OCI-LY7 (cell line): ENCODE results near the gene RPL41. TPM values are rescaled to one million over a fixed set of nuclear protein-coding genes. Genes with fewer than 3 reads are reported as not detected.

Experiments used
- BruUV-seq: library from RNA; stranded (reverse); fragments of 400-500 nt; replicated peaks from 2 replicates; lab custom pipeline; 2021; lab: Mats Ljungman, UMichigan
- CTCF ChIA-PET: fragments of 300-600 bp; sonication (Branson Sonifier 250); formaldehyde crosslinking; loops from one replicate; lab custom pipeline; 2022; ENCODE audit warnings: antibody characterized with exemption; ENCODE audit not compliant: unreplicated experiment; lab: Charles Lee
- POLR2A ChIA-PET: fragments of 300-600 bp; sonication (Branson Sonifier 250); formaldehyde crosslinking; loops from one replicate; lab custom pipeline; 2022; ENCODE audit warnings: antibody characterized with exemption; lab: Charles Lee
- DNase-seq: peaks from one replicate; pipeline ENCODE4 v3.0.0-alpha.2; 2015; ENCODE audit warnings: low spot score
- H2AFZ ChIP-seq: fragments of 200-600 bp; sonication (generic), shearing (Covaris generic); 2 replicates; pipeline ENCODE4 v1.6.1; 2014; ENCODE audit warnings: mild to moderate bottlenecking, antibody characterized with exemption, low read length, moderate library complexity
- H3K27ac ChIP-seq: fragments of 200-600 bp; sonication (generic); 2 replicates; pipeline ENCODE4 v1.5.1; 2014; ENCODE audit warnings: mixed run types, low read depth, mild to moderate bottlenecking, moderate library complexity, low read length, inconsistent platforms; ENCODE audit not compliant: poor library complexity, severe bottlenecking
- H3K36me3 ChIP-seq: fragments of 200-600 bp; sonication (generic); 2 replicates; pipeline ENCODE4 v1.6.1; 2014; ENCODE audit warnings: mild to moderate bottlenecking, antibody characterized with exemption, low read length, moderate library complexity, mixed read lengths; ENCODE audit not compliant: insufficient read depth
- H3K4me1 ChIP-seq: fragments of 200-600 bp; sonication (generic); 2 replicates; pipeline ENCODE4 v1.5.1; 2014; ENCODE audit warnings: mild to moderate bottlenecking, low read length; ENCODE audit not compliant: insufficient read depth, poor library complexity, severe bottlenecking
- H3K4me2 ChIP-seq: fragments of 200-600 bp; sonication (generic); 2 replicates; pipeline ENCODE4 v1.6.1; 2014; ENCODE audit warnings: mild to moderate bottlenecking, low read length
- H3K4me3 ChIP-seq: fragments of 200-600 bp; sonication (generic); 2 replicates; pipeline ENCODE4 v1.5.1; 2014; ENCODE audit warnings: mild to moderate bottlenecking, low read depth, low read length; ENCODE audit not compliant: poor library complexity, severe bottlenecking
- H3K79me2 ChIP-seq: fragments of 200-600 bp; sonication (generic); 2 replicates; pipeline ENCODE4 v1.6.1; 2016; ENCODE audit warnings: low read depth, mild to moderate bottlenecking, low read length, moderate library complexity, mixed read lengths; ENCODE audit not compliant: insufficient read depth
- H3K9me2 ChIP-seq: fragments of 200-600 bp; sonication (generic); 2 replicates; pipeline ENCODE4 v1.6.1; 2016; ENCODE audit warnings: mild to moderate bottlenecking, low read length, mixed read lengths; ENCODE audit not compliant: insufficient read depth
- H3K9me3 ChIP-seq: fragments of 200-600 bp; sonication (generic); 2 replicates; pipeline ENCODE4 v1.6.1; 2014; ENCODE audit warnings: mild to moderate bottlenecking, mixed run types, low read length, mixed read lengths
- H4K20me1 ChIP-seq: fragments of 200-600 bp; sonication (generic); 2 replicates; pipeline ENCODE4 v1.6.1; 2014; ENCODE audit warnings: mild to moderate bottlenecking, antibody characterized with exemption, low read length, moderate library complexity, mixed read lengths; ENCODE audit not compliant: insufficient read depth
- CTCF ChIP-seq: fragments of 200-600 bp; sonication (generic); conservative IDR thresholded peaks from 2 replicates; pipeline ENCODE4 v1.5.1; 2014; ENCODE audit warnings: mild to moderate bottlenecking, antibody characterized with exemption, low read length, moderate library complexity, mixed read lengths
- EZH2phosphoT487 ChIP-seq: fragments of 200-600 bp; sonication (generic); IDR thresholded peaks from 2 replicates; pipeline ENCODE4 v1.6.1; 2018; ENCODE audit warnings: low read depth, borderline replicate concordance, mild to moderate bottlenecking, mixed run types, antibody characterized with exemption, low read length, moderate library complexity, mixed read lengths
- intact Hi-C: fragments of 100-400 bp; cut with micrococcal nuclease; formaldehyde crosslinking; loops from one replicate; pipeline ENCODE4 v1.10.0; 2022; ENCODE audit not compliant: unreplicated experiment
- total RNA-seq, 2 experiments: library from RNA; depleted of rRNA in 1 of 2; stranded (reverse); fragments of >200 nt in 1 of 2; shearing (Covaris generic) in 1 of 2; gene quantifications; 2 replicates each; pipeline ENCODE4 v1.2.3, GENCODE V29; 2014 to 2022

RPL41 gene
- total RNA-seq, 2 experiments from 2014 or later, result 4,534 to 4,745 TPM

- Histone ChIP-seq H2AFZ (no peak overlapping the region; the same call in 1 of the 2 replicates), H3K4me2 (peak overlapping the region; percentile 85), H3K4me3 (peak overlapping the region; percentile 91), H3K4me1 (peaks cover 27% of the 10 kb centered on the region), H3K79me2 (peaks cover 16% of the 10 kb centered on the region), H3K9me2 (no peaks in the 10 kb centered on the region), H4K20me1 (no peaks in the 10 kb centered on the region), H3K36me3 (peaks cover 52% of the 10 kb centered on the region), H3K27ac (peak overlapping the region; percentile 67), H3K9me3 (no peaks in the 10 kb centered on the region)
- no TSS peak for BruUV-seq
- intact Hi-C loops, result loop anchor here (1.0 to 10.0 kb wide), 10 partner anchors 7 to 516 kb away; partner anchors contain the start of genes ANKRD52, BAZ2A, MYL6B and NABP2
- POLR2A ChIA-PET, result interaction anchor here (0.6 to 5.7 kb wide), 16 partner anchors 10 to 342 kb away, joined by 3 to 64 read pairs (median 3); partner anchors contain the start of genes ESYT1, PA2G4, RNF41 and SARNP
- CTCF ChIA-PET, result interaction anchor here (0.6 to 2.6 kb wide), 5 partner anchors 9 to 441 kb away, joined by 3 to 23 read pairs (median 4); partner anchors contain the start of genes ESYT1 and SMARCC2
- DNase-seq, result peak; percentile 17
- no peak for TF ChIP-seq EZH2phosphoT487
- TF ChIP-seq CTCF, result no peak
Measured at GRCh38 chr12:56118688-56119357, 2.4 kb downstream of the RPL41 start.

DNA sequence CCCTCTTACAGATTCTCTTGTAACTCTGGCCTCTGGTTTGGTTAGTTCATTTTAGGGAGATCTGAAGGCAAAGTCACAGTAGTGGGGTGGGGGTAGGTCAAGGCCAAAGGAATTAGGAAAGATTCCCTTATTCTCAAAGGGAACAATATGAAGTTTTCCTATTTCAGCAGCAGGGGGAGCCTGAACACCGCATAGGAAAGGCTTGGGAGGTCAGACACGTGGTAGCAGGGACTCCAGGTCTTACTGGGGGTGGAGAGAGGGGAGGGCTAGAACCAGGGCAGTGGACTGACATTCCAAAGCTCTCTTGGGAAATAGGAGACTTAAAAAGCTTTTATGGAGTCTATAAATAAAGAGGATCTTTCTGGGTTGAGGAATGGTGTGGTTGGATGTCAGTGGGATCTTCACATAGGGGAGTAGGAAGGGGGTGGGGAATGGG lies 2.9 kb downstream of the RPL41 start:
- H3K4me1 ChIP-seq, result peaks cover 33% of the 10 kb centered on the region
- intact Hi-C loops, result loop anchor here (1.0 to 10.0 kb wide), 9 partner anchors 33 to 515 kb away; partner anchors contain the start of genes ANKRD52, BAZ2A, MYL6B and NABP2
- peak overlapping the region; percentile 91 for H3K4me3 ChIP-seq
- no TSS peak for BruUV-seq
- peak overlapping the region; percentile 85 for H3K4me2 ChIP-seq
- peak; percentile 84 for DNase-seq
- H2AFZ ChIP-seq, result no peak overlapping the region
- peaks cover 16% of the 10 kb centered on the region for H3K79me2 ChIP-seq
- H4K20me1 ChIP-seq, result no peaks in the 10 kb centered on the region
- no peaks in the 10 kb centered on the region for H3K9me3 ChIP-seq
- TF ChIP-seq CTCF, result peak; percentile 94
- TF ChIP-seq EZH2phosphoT487, result no peak
- ChIA-PET CTCF (interaction anchor here (0.5 to 2.6 kb wide), 7 partner anchors 8 to 342 kb away, joined by 3 to 23 read pairs (median 4); partner anchors contain the start of genes ESYT1, PA2G4 and SMARCC2), POLR2A (interaction anchor here (0.9 to 5.7 kb wide), 10 partner anchors 9 to 341 kb away, joined by 3 to 64 read pairs (median 4); partner anchors contain the start of genes ESYT1, PA2G4, RNF41 and SMARCC2)
- H3K9me2 ChIP-seq, result no peaks in the 10 kb centered on the region
- H3K36me3 ChIP-seq, result peaks cover 46% of the 10 kb centered on the region
- peak overlapping the region; percentile 67 for H3K27ac ChIP-seq
